Measurements from ENCODE around the gene XYLT2. TPM values are rescaled to one million over a fixed set of nuclear protein-coding genes. Genes with fewer than 3 reads are reported as not detected.
A peak's percentile ranks its signal among the peaks of the same experiment; 100 is the strongest.

Gene XYLT2
- total RNA-seq, 1 experiment from 2014 or later, result 39.7 TPM

DNA sequence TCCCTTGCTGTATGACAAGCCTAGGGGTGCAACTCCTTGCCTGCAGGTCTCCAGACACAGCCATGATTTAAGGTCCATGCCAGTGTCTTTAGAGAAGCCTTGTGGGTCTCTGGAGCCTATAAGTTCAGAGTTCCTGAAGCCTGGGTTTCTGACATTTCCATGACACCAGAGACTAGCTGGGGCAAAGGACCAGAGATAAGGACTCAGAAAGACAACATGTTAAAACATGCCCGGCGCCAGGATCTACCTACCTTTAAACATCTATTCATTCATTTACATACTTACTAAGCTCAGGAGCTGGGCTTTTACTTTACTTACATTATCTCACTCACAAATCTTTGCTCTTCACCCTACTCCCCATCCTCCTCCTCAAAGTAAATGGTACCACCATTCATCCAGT, 25.6 kb downstream of the XYLT2 start:
- DNase-seq (ENCODE audit: low spot score) (no peak), ATAC-seq (no peak)
- CTCF ChIA-PET, result interaction anchor here (2.0 to 3.4 kb wide), 2 partner anchors 10 to 26 kb away, joined by 8 to 16 read pairs; partner anchors contain the start of gene LRRC59
- Mint-ChIP-seq H3K9me3 (no peaks in the 10 kb centered on the region), H3K36me3 (peaks cover 52% of the 10 kb centered on the region), H3K4me3 (peak overlapping the region; percentile 99), H3K4me1 (peaks cover 22% of the 10 kb centered on the region), H3K27me3 (ENCODE audit: low read depth) (no peaks in the 10 kb centered on the region), H3K27ac (peak overlapping the region; percentile 89)
- TF ChIP-seq FOXP4 (CRISPR knock-in tag; IDR thresholded peaks at IDR 0.05) (no peak), CBFB (CRISPR knock-in tag; IDR thresholded peaks at IDR 0.05; ENCODE audit: low read depth) (no peak), CDX4 (CRISPR knock-in tag; IDR thresholded peaks at IDR 0.05; ENCODE audit: borderline replicate concordance) (no peak), SMAD4 (CRISPR knock-in tag; IDR thresholded peaks at IDR 0.05) (no peak), JAZF1 (CRISPR knock-in tag; IDR thresholded peaks at IDR 0.05) (no peak), NR2C2 (CRISPR knock-in tag; IDR thresholded peaks at IDR 0.05) (no peak), EMX1 (CRISPR knock-in tag; IDR thresholded peaks at IDR 0.05) (no peak), RORB (CRISPR knock-in tag; IDR thresholded peaks at IDR 0.05) (no peak), ESRRA (CRISPR knock-in tag; IDR thresholded peaks at IDR 0.05; ENCODE audit: borderline replicate concordance) (no peak), HMGA2 (CRISPR knock-in tag; IDR thresholded peaks at IDR 0.05) (no peak)
- TF ChIP-seq, protein P1, sequence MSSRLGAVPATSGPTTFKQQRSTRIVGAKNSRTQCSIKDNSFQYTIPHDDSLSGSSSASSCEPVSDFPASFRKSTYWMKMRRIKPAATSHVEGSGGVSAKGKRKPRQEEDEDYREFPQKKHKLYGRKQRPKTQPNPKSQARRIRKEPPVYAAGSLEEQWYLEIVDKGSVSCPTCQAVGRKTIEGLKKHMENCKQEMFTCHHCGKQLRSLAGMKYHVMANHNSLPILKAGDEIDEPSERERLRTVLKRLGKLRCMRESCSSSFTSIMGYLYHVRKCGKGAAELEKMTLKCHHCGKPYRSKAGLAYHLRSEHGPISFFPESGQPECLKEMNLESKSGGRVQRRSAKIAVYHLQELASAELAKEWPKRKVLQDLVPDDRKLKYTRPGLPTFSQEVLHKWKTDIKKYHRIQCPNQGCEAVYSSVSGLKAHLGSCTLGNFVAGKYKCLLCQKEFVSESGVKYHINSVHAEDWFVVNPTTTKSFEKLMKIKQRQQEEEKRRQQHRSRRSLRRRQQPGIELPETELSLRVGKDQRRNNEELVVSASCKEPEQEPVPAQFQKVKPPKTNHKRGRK (CRISPR knock-in tag; IDR thresholded peaks at IDR 0.05; ENCODE audit: borderline replicate concordance), result no peak
- TF ChIP-seq, protein P2, sequence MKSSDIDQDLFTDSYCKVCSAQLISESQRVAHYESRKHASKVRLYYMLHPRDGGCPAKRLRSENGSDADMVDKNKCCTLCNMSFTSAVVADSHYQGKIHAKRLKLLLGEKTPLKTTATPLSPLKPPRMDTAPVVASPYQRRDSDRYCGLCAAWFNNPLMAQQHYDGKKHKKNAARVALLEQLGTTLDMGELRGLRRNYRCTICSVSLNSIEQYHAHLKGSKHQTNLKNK (CRISPR knock-in tag; IDR thresholded peaks at IDR 0.05), result no peak
- POLR2A ChIA-PET, result no interaction called here

GRCh38 chr17:50372222-50372757, 26.4 kb downstream of the XYLT2 start:
- no peaks in the 10 kb centered on the region for H3K27me3 Mint-ChIP-seq (ENCODE audit: low read depth)
- CTCF ChIA-PET, result interaction anchor here (0.7 to 3.4 kb wide), 5 partner anchors 11 to 426 kb away, joined by 3 to 16 read pairs (median 5); partner anchors contain the start of gene LRRC59
- ATAC-seq, result no peak
- H3K9me3 Mint-ChIP-seq, result no peaks in the 10 kb centered on the region
- H3K4me1 Mint-ChIP-seq, result peaks cover 22% of the 10 kb centered on the region
- peak overlapping the region; percentile 99 for H3K4me3 Mint-ChIP-seq
- H3K36me3 Mint-ChIP-seq, result peaks cover 52% of the 10 kb centered on the region
- peak overlapping the region; percentile 99 for H3K27ac Mint-ChIP-seq
- DNase-seq (ENCODE audit: low spot score), result no peak
- POLR2A ChIA-PET, result interaction anchor here (0.5 kb wide), 1 partner anchor 249 kb away, joined by 3 read pairs; no protein-coding TSS in a partner anchor
- TF ChIP-seq CBFB (CRISPR knock-in tag; IDR thresholded peaks at IDR 0.05; ENCODE audit: low read depth) (no peak), ZNF138 (CRISPR knock-in tag; conservative IDR thresholded peaks at IDR 0.05) (no peak), ZNF232 (CRISPR knock-in tag; IDR thresholded peaks at IDR 0.05) (no peak), FOXP4 (CRISPR knock-in tag; IDR thresholded peaks at IDR 0.05) (no peak), NFYB (CRISPR knock-in tag; conservative IDR thresholded peaks at IDR 0.05; ENCODE audit: low read depth) (no peak), MXD4 (CRISPR knock-in tag; IDR thresholded peaks at IDR 0.05; ENCODE audit: borderline replicate concordance) (no peak), ZBTB43 (CRISPR knock-in tag; IDR thresholded peaks at IDR 0.05) (no peak), ETV6 (CRISPR knock-in tag; IDR thresholded peaks at IDR 0.05) (no peak), GABPB1 (CRISPR knock-in tag; IDR thresholded peaks at IDR 0.05) (no peak), ZBTB21 (CRISPR knock-in tag; IDR thresholded peaks at IDR 0.05; ENCODE audit: borderline replicate concordance) (no peak)
- TF ChIP-seq, protein P3, sequence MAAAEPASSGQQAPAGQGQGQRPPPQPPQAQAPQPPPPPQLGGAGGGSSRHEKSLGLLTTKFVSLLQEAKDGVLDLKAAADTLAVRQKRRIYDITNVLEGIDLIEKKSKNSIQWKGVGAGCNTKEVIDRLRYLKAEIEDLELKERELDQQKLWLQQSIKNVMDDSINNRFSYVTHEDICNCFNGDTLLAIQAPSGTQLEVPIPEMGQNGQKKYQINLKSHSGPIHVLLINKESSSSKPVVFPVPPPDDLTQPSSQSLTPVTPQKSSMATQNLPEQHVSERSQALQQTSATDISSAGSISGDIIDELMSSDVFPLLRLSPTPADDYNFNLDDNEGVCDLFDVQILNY (CRISPR knock-in tag; IDR thresholded peaks at IDR 0.05), result no peak
- TF ChIP-seq, protein P4, sequence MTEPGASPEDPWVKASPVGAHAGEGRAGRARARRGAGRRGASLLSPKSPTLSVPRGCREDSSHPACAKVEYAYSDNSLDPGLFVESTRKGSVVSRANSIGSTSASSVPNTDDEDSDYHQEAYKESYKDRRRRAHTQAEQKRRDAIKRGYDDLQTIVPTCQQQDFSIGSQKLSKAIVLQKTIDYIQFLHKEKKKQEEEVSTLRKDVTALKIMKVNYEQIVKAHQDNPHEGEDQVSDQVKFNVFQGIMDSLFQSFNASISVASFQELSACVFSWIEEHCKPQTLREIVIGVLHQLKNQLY (CRISPR knock-in tag; IDR thresholded peaks at IDR 0.05), result no peak
